AG09319 (cell line): Measurements from ENCODE around the gene ADAMTSL3.

Experiments
- DNase-seq: peaks from one replicate; pipeline ENCODE4 v3.0.0-alpha.2; 2010; ENCODE audit warnings: low read depth; ENCODE audit errors: extremely low read depth
- TF ChIP-seq, protein P1 (sequence below): IDR thresholded peaks from 2 replicates; pipeline ENCODE4 v1.5.1; 2011; ENCODE audit warnings: low read depth, mild to moderate bottlenecking, inconsistent platforms, low read length, moderate library complexity

ADAMTSL3 gene

DNA sequence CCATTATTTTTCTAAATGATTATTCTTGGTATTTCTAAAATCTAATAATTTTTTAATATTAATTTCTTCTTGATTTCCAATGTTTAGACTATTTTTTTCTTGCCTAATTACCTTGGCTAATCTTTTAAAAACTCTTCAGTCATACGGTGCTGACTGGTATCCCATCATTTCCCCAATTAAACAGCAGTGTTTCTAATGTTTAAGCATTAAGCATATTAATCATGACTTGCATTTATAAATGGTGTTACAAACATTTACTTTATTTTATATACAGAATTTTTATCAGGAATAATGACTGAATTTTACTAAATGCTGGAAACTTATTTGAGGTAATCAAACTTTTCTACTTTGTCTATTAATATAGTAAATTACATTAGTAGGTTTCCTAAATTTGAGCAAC, 199.3 kb downstream of the ADAMTSL3 start:
- DNase-seq: no peak
- TF ChIP-seq, protein P1, sequence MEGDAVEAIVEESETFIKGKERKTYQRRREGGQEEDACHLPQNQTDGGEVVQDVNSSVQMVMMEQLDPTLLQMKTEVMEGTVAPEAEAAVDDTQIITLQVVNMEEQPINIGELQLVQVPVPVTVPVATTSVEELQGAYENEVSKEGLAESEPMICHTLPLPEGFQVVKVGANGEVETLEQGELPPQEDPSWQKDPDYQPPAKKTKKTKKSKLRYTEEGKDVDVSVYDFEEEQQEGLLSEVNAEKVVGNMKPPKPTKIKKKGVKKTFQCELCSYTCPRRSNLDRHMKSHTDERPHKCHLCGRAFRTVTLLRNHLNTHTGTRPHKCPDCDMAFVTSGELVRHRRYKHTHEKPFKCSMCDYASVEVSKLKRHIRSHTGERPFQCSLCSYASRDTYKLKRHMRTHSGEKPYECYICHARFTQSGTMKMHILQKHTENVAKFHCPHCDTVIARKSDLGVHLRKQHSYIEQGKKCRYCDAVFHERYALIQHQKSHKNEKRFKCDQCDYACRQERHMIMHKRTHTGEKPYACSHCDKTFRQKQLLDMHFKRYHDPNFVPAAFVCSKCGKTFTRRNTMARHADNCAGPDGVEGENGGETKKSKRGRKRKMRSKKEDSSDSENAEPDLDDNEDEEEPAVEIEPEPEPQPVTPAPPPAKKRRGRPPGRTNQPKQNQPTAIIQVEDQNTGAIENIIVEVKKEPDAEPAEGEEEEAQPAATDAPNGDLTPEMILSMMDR: no peak

DNA sequence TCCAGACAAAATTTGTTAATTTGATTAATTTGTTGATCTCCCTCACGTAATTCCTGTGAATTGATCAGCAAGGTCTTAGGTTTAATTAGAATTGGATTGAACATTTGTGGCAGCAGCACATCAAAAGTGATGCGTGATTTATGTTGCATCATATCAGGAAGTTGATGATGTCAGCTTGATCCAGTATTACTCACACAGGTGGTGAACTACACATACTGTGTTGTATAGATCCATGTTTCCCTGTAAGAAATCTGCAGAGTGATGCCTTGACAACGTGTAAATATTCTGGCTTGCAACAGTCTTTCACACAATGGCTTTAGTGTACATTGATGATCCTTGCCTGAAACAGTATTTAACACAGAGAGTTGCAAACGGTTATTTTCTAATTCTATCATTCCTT, 200.4 kb downstream of the ADAMTSL3 start:
- DNase-seq: no peak
- TF ChIP-seq, protein P1: no peak

DNA sequence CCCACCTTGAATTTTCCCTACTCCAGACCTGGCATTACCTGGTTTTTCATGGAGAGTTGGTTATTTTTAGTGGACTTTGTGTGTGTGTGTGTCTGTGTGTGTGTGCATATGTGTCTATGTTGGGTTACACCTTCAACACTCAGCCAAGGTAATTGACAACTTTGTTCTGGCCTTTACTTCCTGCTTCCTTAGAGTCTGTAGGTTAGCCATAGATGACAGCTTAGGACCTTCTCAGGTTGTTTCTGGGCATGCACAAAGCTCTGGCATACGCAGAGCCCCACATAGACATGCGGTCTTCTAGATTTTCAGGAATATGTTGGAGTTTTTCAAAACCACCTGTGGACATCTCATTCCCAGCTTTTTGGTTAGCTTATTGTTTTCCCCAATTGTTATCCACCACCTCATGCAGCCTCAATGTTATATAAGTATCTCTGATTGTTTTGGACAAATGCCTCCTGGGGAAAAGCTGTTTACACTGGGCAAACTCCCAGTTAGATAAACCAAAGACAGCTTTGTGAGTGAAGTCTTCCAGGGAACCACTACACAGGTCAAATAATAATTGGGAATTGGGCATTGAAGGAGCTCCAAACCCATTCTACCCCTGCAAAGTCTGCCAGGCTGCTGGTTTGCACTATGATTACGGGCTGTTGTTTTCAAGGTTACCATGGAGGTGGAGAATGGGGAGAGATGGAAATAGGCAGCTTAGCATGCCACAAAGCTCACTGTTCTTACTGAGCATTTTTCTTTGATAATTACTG, 201.2 kb downstream of the ADAMTSL3 start:
- DNase-seq: peak; percentile 43
- TF ChIP-seq, protein P1: no peak

DNA sequence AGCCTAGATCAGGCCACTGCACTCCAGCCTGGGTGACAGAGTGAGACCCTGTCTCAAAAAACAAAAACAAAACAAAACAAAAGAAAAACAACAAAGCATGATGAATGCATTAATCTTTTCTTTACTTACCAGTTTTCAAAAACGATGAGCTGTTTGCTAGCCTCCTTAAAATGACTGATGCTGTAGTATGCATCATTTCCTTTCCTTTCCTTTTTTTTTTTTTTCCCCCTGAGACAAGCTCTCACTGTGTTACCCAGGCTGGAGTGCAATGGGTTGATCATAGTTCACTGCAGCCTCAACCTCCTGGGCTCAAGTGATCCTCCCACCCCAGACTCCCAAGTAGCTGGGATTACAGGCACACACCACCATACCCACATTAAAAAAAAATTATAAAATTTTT, 202.0 kb downstream of the ADAMTSL3 start:
- DNase-seq: no peak
- TF ChIP-seq, protein P1: no peak

DNA sequence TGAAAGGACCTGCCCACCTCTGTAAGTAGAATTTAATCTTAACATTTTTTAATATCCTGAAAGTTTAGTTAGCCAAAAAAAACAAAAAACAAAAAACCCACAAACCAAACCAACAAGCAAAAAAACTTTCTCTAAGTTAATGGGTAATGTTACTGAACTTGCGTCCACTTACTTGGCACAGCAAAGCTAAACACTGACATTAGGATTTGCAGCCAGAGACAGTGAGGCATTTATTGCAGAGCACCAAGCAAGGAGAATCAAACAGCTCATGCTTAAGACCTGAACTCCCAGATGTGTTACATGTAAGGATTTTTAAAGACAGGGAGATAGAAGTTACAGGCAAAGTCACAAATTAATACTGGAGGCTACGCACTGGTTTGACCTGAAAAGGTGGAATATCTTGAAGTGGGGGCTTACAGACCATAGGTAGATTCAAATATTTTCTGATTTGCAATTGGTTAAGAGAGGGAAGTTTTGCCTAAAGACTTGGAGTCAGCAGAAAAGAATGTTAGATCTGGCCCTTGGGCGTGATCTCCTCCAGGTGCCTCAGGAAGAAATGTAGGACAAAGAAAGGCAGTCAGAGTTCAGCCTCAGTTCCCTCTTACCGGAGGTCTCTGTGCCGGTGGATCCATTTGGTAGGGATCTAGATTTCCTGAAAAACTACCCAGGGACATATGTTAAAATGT, 205.0 kb downstream of the ADAMTSL3 start:
- DNase-seq: no peak
- TF ChIP-seq, protein P1: no peak

DNA sequence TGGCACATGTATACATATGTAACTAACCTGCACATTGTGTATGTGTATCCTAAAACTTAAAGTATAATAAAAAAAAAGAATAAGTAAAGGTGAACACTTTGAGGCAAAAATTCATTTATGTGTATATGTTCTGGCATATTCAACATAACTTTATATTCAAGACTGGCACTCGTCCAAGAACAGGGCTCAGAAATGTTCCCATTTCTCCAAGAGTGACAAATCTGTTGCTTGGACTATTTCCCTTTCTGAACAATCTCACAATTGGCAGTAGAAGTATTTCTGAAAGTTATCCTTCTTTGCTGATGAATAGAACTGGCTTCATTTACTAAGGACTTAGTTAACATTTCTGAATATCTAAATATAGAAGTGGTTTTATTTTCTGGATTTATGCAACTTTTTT, 212.8 kb downstream of the ADAMTSL3 start:
- no peak for DNase-seq
- TF ChIP-seq, protein P1: no peak

DNA sequence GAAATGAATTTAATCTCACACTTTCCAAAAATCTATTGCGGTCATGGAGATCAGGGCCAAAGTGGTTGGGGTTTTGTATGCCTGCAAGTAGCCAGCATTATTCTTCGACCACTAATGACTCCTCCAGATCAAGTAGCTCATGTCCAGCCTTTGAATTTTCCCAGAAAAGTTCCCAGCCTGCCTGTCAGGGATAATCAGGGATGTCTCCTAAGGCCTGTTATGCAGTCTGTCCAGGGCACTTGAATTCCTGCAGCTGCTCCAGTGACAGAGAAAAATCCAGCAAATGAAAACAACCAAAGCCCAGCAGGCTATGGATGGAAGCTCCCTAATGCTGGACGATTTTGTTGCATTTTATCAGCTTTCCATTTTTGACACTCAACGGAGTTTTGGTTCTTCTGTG, 215.4 kb downstream of the ADAMTSL3 start:
- DNase-seq: no peak
- TF ChIP-seq, protein P1: no peak
